PFSK-1 (cell line): ENCODE measurements around the gene OR5C1.

Experiments
- FOXP2 ChIP-seq: optimal IDR thresholded peaks from 2 replicates; pipeline ENCODE3; 2011; ENCODE audit warnings: borderline replicate concordance, control low read depth, inconsistent platforms; ENCODE audit not compliant: insufficient read depth; ENCODE audit errors: extremely low read length, extremely low read depth
- POLR2AphosphoS5 ChIP-seq: IDR thresholded peaks from 2 replicates; pipeline ENCODE4 v1.6.1; 2012; ENCODE audit warnings: low read depth, mild to moderate bottlenecking, control low read depth, low read length, moderate library complexity
- REST ChIP-seq, 2 experiments: IDR thresholded peaks; 2 replicates each; pipeline versions ENCODE4 v1.6.1 to v1.8.0; 2011 to 2012; ENCODE audit warnings: low read depth in 2 of 2, low read length in 2 of 2, control low read depth in 1 of 2, inconsistent platforms in 1 of 2, mild to moderate bottlenecking in 1 of 2, moderate library complexity in 1 of 2; ENCODE audit not compliant: insufficient read depth in 1 of 2
- SIN3A ChIP-seq: IDR thresholded peaks from 2 replicates; pipeline ENCODE4 v1.6.1; 2012; ENCODE audit warnings: mild to moderate bottlenecking, low read length, moderate library complexity, borderline replicate concordance; ENCODE audit not compliant: insufficient read depth
- TAF1 ChIP-seq: IDR thresholded peaks from 2 replicates; pipeline ENCODE4 v1.6.1; 2012; ENCODE audit warnings: low read length, control low read depth, borderline replicate concordance; ENCODE audit not compliant: insufficient read depth

Gene OR5C1

DNA sequence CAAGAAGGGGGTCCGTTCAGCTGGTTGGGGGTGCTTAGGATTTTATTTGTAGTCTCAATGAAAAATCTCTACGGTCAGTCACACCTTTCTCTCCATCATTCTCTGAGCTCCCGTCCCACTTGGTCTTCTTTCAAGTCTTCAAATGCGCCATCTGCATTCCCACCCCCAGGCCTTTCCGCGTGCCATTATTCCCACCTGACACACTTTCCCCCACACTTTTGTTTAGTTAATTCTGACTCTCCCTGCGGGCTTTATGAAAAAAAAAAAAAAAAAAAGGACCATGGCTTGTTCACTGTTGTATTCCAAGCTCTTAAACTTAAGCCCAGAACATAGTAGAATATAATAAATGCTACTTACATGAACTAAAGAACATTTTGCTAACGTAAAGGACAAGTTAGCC, 11.7 kb upstream of the OR5C1 start:
- TF ChIP-seq FOXP2: no peak
- no peak for TF ChIP-seq TAF1
- TF ChIP-seq SIN3A: no peak
- no peak for TF ChIP-seq REST (IDR thresholded peaks at IDR 0.05; ENCODE audit: insufficient read depth in 1 of 2, low read depth in 2 of 2, low read length in 2 of 2)
- TF ChIP-seq POLR2AphosphoS5: no peak

DNA sequence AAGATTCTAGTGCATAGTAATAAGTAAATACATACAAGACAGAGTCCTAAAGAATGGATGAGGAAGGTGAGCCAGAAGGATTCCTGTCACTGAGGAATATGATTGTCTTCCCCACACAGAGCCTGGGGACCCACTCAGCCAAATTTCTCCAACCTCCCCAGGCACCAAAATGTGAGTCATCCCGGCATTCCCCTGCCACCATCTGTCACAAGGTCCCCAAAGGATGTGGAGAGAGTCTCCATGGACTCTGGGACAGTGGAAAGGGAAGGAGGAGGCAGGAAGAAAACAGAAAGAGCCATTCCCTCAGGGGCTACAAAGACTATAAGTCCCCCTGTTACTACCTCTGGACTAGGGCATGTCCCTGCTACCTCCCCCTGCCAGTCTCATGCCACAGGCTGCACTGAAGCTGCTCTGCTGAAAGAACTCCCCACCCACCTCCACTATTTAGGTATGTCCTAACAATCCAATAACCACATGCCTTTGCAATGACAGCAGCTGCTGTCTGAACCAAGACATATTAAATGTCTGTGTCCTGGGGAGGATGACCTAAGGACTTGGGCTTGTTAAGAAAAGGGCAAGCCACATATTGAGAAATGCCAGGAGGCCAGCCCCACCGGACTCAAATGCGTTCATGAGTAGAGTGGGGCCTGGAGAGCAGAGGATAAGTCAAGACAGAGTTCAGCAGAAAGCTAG, 10.7 kb upstream of the OR5C1 start:
- TF ChIP-seq FOXP2 (no peak), TAF1 (no peak), POLR2AphosphoS5 (no peak), SIN3A (no peak), REST (IDR thresholded peaks at IDR 0.05; ENCODE audit: insufficient read depth in 1 of 2, low read depth in 2 of 2, low read length in 2 of 2) (no peak)

DNA sequence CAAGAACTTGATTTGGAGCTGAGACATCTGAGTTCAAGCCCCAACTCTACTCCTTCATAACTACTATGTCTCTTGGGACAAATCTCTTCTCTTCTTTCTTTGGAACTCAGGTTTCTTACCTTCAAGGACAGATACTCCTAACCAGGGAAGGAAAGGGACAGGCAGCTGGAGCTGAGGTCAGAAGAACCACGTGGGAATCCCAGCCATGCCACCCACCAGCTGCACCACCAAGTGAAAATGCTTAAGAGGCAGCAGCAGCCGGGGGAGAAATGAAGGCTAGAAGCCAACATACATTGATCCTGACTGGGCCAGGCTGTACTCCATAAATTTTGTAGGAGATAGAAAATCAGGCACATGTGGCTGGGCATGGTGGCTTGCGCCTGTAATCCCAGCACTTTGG, 9.6 kb upstream of the OR5C1 start:
- TF ChIP-seq SIN3A: no peak
- TF ChIP-seq FOXP2: no peak
- no peak for TF ChIP-seq REST (IDR thresholded peaks at IDR 0.05; ENCODE audit: insufficient read depth in 1 of 2, low read depth in 2 of 2, low read length in 2 of 2)
- TF ChIP-seq POLR2AphosphoS5: no peak
- TF ChIP-seq TAF1: no peak

GRCh38 chr9:122780026-122780425, 8.7 kb upstream of the OR5C1 start:
- no peak for TF ChIP-seq POLR2AphosphoS5
- TF ChIP-seq FOXP2: no peak
- TF ChIP-seq SIN3A: no peak
- no peak for TF ChIP-seq REST (IDR thresholded peaks at IDR 0.05; ENCODE audit: insufficient read depth in 1 of 2, low read depth in 2 of 2, low read length in 2 of 2)
- TF ChIP-seq TAF1: no peak

DNA sequence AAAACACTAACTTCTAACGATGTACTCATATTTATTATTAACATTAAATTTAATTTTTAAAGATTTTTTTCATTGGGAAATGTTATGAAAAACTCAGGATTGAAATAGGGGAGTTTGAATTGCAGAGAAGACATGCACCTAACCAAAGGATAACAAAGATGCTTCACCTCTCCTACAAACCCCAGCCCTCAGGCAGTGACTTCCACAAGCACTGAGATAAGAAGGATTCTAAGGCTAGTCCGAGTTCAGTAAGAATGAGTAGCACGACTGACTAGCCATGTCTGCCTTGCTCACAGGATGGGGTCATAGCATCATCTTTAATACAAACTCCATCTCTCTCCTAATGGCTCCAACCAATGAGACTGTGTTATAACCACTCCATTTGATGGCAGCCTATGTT, 7.1 kb upstream of the OR5C1 start:
- TF ChIP-seq SIN3A: no peak
- TF ChIP-seq REST (IDR thresholded peaks at IDR 0.05; ENCODE audit: insufficient read depth in 1 of 2, low read depth in 2 of 2, low read length in 2 of 2): no peak
- TF ChIP-seq POLR2AphosphoS5: no peak
- no peak for TF ChIP-seq TAF1
- TF ChIP-seq FOXP2: no peak
